Activated T-cell treated with anti-CD3 and anti-CD28 coated beads for 48 hours (primary cell): Measurements from ENCODE around the gene PIGW.

Source experiments
- DNase-seq: peaks from one replicate; pipeline ENCODE4 v3.0.0-alpha.2; 2020; ENCODE audit warnings: low read depth

PIGW gene

DNA sequence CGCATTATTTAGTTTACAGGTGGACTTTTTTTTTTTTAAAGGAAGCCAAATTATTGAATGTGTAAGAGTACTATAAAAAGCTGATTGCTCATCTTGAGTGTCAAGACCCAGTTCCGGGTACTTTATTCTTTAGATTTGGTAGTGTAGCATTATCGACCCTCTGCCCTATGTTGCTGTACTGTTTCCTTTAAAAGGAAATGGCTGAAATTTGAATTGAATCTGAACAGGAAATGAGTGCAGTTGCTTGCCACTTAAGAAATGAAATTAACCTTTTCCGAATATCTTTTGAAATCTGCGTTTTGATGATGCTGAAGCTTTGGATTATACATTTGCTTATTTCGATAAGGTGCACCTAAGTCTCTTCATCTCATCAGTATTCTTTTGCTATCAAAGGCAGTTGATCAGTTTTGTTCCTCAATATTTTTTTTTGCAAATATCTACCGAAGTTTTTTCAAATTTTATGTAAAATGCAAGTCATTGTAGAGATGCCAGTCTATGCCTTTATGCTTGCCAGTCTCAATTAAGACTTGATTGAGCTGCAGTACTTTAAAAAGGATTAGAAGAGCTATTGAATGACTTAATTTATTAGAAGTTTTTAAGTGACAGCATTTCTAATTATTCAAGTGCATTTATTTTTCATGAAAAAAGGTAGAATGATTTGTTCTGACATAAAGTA lies 11.8 kb downstream of the PIGW start:
- DNase-seq = no peak

DNA sequence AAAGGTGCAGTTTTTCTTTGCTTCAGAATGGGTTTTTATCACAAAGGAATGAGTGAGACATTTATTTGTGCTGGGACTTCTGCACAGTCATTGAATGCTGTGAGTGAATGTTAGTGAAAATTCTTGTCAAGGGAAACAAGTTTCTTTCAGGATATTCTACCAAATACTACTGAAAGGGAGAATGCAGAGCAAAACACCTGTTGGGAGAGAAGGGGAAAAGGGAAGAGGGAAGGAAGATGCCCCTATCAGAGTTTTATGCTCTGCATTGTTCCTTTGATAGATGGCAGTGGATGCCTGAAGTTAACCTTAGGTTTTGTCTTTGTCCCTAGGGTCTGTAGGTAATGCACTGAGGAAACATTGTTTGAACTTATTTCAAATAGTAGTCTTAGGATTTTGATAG lies 13.0 kb downstream of the PIGW start:
- no peak for DNase-seq

DNA sequence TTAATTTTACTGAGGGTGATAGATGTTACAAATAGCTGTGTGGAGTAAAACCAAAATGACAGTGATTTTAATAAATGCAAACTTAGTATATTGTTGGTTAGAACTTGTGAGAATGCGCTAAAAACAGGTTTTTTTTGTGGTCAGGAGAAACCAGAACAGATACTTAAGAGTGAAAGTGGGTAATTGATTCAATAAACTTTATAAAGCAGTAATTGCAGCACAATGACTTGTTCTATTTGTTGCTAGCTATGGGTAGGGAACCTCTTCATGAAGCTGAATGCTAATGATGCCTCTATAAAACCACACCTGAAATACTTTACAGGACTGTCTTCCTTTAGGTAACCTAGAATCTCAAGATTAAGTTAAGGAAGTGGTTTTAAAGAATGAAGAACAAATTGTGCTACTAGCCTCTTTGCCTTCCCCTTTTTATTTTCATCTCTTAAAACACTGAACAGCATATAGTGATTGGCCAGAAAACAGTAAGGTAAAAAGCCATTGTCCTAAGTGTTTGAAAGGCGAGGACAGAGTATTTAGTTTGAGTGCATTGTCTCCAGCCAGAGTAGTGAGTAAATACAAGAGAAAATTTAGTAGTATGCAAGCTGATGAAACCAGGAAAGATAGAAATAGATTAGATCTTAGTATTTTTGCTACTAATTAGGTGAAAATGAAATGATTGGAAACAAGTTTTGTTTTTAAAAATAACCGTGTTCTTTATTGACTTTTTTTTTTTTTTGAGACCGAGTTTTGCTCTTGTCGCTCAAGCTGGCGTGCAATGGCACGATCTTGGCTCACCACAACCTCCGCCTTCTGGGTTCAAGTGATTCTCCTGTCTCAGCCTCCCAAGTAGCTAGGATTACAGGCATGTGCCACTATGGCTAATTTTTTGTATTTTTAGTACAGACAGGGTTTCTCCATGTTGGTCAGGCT lies 16.0 kb downstream of the PIGW start:
- DNase-seq = no peak

DNA sequence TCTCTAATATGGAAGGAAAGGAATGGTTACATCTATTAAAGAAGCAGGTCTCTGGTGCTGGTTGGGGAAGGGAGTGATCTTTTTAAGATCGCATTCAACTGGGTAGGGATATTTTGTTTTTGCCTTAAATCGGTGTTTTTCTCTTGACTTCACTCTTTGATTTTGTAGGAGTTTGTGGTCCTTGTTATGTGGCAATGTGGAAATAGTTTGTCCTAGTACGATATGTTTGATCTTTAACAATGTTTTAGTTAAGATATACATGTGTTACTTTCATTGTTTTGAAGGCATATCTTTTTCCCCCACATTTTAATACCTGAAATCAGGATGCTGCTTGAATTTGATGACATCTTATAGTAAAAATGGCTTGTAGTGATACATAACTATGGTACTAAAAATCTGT lies 18.7 kb downstream of the PIGW start:
- no peak for DNase-seq

DNA sequence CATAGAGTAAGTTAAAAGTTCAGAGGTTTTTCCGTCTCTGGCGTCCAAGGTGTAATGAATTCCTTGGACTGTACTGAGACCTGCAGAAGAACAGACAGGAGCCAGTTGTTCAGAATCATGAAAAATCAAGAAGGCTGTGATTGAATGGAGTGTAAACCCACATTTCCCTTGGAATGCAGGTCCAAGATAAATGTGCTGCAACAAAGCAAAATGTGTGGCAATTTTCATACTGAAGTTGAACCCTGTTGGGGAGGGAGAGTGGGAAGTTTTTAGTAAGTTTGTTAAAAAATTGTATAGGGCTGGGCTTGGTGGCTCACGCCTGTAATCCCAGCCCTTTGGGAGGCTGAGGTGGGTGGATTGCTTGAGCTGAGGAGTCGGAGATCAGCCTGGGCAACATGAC lies 31.3 kb downstream of the PIGW start:
- DNase-seq = no peak

DNA sequence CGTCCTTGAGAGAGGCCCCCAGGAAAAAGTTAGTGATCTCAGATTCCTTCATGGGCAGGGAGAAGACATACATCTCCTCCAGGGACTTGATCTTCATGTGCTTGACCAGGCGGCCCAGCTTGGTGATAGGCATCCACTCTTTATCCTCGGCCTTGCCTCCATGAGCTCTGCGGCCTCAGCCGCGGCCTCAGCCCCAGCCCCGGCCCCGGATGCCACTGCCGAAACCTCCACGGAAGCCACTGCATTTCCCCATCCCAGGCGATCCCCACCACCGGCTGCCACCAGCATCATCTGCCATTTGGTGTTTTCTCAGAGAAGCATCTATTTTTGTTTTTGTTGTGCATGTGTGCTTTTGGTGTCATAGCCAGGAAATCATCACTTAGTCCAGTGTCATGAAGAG lies 40.2 kb downstream of the PIGW start:
- DNase-seq = no peak

DNA sequence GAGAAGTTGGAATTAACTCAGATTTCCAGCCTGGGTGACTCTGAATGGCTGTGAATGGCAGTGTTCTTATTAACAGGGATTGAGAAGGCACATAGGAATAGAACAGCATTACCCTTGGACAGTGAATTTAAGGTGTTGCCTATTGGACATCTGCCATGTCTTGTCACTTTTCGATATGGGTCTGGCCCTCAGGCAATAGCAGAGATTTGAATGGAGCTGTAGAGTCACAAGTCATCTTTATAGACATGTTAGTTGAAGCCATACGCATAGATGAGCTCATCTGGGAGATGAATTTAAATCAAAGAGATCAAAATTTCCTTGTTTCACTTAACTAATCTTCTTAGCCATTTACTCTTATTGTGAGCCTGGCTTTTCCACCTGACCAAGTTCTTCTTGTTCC lies 42.0 kb downstream of the PIGW start:
- no peak for DNase-seq

DNA sequence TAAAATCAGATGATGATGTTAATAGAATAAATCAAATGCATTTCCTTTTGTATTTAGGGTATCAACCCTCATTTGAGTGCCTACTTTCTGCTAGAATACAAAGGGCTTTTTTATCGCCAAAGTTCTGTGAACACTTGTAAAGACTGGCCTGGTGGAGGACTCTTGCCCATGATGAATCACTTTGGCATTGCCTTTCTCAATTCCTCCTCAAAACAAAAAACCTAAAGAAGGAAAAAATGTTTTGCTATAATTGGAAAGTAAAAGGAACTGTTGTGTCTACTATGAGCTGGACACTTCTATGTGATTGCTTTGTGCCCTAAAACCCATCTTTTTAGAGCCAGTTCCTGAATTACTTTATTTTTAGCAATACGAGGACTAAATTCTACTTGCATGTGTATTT lies 43.9 kb downstream of the PIGW start:
- no peak for DNase-seq

DNA sequence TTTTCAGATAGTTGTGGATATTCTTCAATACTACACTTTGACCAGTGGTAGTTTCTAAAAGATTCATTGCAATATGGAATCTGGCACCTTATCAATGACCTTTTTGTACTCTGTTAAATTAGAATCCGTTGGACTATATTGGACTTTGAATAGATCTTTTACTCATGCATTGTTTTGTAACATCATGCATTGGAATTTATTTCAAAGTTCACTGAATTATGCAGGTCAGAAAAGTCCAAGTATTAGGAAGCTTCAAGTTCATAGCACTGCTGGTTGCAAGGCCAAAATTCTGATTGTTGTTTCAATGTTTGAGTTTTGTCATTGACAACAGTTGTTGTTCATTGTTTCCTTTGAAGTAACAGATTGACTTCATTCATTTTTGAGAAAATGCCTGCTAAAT lies 49.0 kb downstream of the PIGW start:
- no peak for DNase-seq

DNA sequence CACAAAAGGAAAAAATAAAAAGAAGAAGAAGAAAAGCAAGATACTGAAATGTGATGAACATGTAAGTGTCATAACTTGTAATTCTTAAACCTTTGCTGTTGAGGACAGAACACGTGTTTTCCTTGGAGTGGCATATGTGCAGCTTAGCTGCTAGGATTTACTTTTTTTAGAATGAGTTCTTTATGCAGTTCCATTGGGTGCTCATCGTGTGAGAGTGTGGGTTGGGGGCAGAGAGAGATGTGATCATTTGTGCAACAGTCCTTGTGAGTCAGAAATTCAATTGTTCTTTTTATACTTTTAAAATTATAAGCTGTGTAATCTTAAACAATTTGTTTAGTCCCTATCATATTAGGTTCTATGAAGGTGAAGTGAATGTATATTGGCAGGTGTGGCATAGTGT lies 51.4 kb downstream of the PIGW start:
- no peak for DNase-seq
